CD14-positive monocyte (primary cell): ENCODE measurements around the gene AP2M1. TPM values are rescaled to one million over a fixed set of nuclear protein-coding genes. Genes with fewer than 3 reads are reported as not detected.

Experiments used
- DNase-seq, 3 donors: peaks; one replicate each; pipeline ENCODE4 v3.0.0-alpha.2; 2011 to 2022
- H2AFZ ChIP-seq: 2 replicates; pipeline ENCODE4 v1.6.0; 2012; ENCODE audit warnings: mild to moderate bottlenecking, low read depth, low read length, inconsistent platforms; ENCODE audit not compliant: insufficient read depth, poor library complexity, severe bottlenecking
- H3K27ac ChIP-seq, 2 donors: 1 replicate in 1 of 2; 2 replicates in 1 of 2; pipeline ENCODE4 v1.5.1; 2012 to 2013; ENCODE audit warnings: low read length in 2 of 2, control low read depth in 1 of 2, inconsistent platforms in 1 of 2, low read depth in 1 of 2, mild to moderate bottlenecking in 1 of 2
- H3K27me3 ChIP-seq, 2 donors: one replicate each; pipeline versions ENCODE4 v1.6.0 to v1.6.1; 2011 to 2013; ENCODE audit warnings: low read length in 2 of 2; ENCODE audit not compliant: control insufficient read depth in 2 of 2, insufficient read depth in 2 of 2
- H3K36me3 ChIP-seq, 2 donors: replicated peaks in 1 of 2; 1 replicate in 1 of 2; 2 replicates in 1 of 2; pipeline versions ENCODE4 v1.5.1 to v1.6.1; 2012 to 2013; ENCODE audit warnings: low read length in 2 of 2, control low read depth in 1 of 2, inconsistent platforms in 1 of 2, mild to moderate bottlenecking in 1 of 2; ENCODE audit not compliant: insufficient read depth in 2 of 2, control insufficient read depth in 1 of 2
- H3K4me1 ChIP-seq, 2 donors: 1 replicate in 1 of 2; 2 replicates in 1 of 2; pipeline versions ENCODE4 v1.5.1 to v1.6.1; 2012 to 2013; ENCODE audit warnings: low read length in 2 of 2, control low read depth in 1 of 2, inconsistent platforms in 1 of 2, mild to moderate bottlenecking in 1 of 2, moderate library complexity in 1 of 2; ENCODE audit not compliant: insufficient read depth in 2 of 2, control insufficient read depth in 1 of 2
- H3K4me2 ChIP-seq: replicated peaks from 2 replicates; pipeline ENCODE3; 2012; ENCODE audit warnings: low read length, moderate library complexity, mild to moderate bottlenecking; ENCODE audit not compliant: poor library complexity, severe bottlenecking; ENCODE audit errors: extremely low read depth
- H3K4me3 ChIP-seq, 3 experiments: fragments of 200-600 bp in 1 of 3; sonication (generic) in 1 of 3; replicated peaks in 1 of 3; 1 replicate in 2 of 3; 2 replicates in 1 of 3; pipeline ENCODE4 v1.5.1; 2011 to 2013; ENCODE audit warnings: low read length in 3 of 3, mild to moderate bottlenecking in 3 of 3, control low read depth in 2 of 3, low read depth in 2 of 3, inconsistent platforms in 1 of 3, moderate library complexity in 1 of 3
- H3K79me2 ChIP-seq: 2 replicates; pipeline ENCODE4 v1.6.0; 2012; ENCODE audit warnings: mild to moderate bottlenecking, control low read depth, inconsistent platforms, low read length, moderate library complexity; ENCODE audit not compliant: insufficient read depth
- H3K9ac ChIP-seq: 2 replicates; pipeline ENCODE4 v1.6.0; 2017; ENCODE audit warnings: low read length, mild to moderate bottlenecking; ENCODE audit not compliant: insufficient read depth, poor library complexity, severe bottlenecking
- H3K9me3 ChIP-seq, 2 donors: replicated peaks in 1 of 2; 1 replicate in 1 of 2; 2 replicates in 1 of 2; pipeline versions ENCODE4 v1.5.1 to v1.6.1; 2012 to 2013; ENCODE audit warnings: low read length in 2 of 2, control low read depth in 1 of 2; ENCODE audit not compliant: control insufficient read depth in 1 of 2, insufficient read depth in 1 of 2
- H4K20me1 ChIP-seq: 2 replicates; pipeline ENCODE4 v1.6.0; 2012; ENCODE audit warnings: mild to moderate bottlenecking, low read length, control low read depth, moderate library complexity; ENCODE audit not compliant: insufficient read depth
- H3K27ac Mint-ChIP-seq, 7 donors: one replicate each; pipeline ENCODE4 v1.8.0; 2020; ENCODE audit warnings: mild to moderate bottlenecking in 7 of 7, mixed read lengths in 7 of 7, moderate library complexity in 6 of 7, inconsistent platforms in 2 of 7
- H3K27me3 Mint-ChIP-seq, 3 donors: one replicate each; pipeline ENCODE4 v1.8.0; 2021 to 2022; ENCODE audit warnings: low read depth in 3 of 3, mild to moderate bottlenecking in 3 of 3, mixed read lengths in 3 of 3, moderate library complexity in 3 of 3, inconsistent platforms in 1 of 3
- H3K36me3 Mint-ChIP-seq, 2 donors: one replicate each; pipeline ENCODE4 v1.8.0; 2020; ENCODE audit warnings: mixed read lengths in 2 of 2, inconsistent platforms in 1 of 2, mild to moderate bottlenecking in 1 of 2
- H3K4me1 Mint-ChIP-seq: one replicate; pipeline ENCODE4 v1.8.0; 2020; ENCODE audit warnings: mild to moderate bottlenecking, mixed read lengths
- H3K4me3 Mint-ChIP-seq, 2 donors: one replicate each; pipeline ENCODE4 v1.8.0; 2020; ENCODE audit warnings: mild to moderate bottlenecking in 2 of 2, mixed read lengths in 2 of 2, moderate library complexity in 1 of 2
- H3K9me3 Mint-ChIP-seq, 7 donors: one replicate each; pipeline ENCODE4 v1.8.0; 2020 to 2022; ENCODE audit warnings: mixed read lengths in 7 of 7, mild to moderate bottlenecking in 6 of 7, moderate library complexity in 6 of 7, inconsistent platforms in 2 of 7
- WGBS: methylation state at CpG from one replicate; pipeline ENCODE4 v1.1.5; 2013; ENCODE audit warnings: missing lambda C conversion rate; ENCODE audit not compliant: insufficient coverage; 5-methylcytosine and 5-hydroxymethylcytosine counted together
- intact Hi-C, 2 donors: fragments of 100-400 bp; cut with micrococcal nuclease; formaldehyde crosslinking; loops; one replicate each; pipeline versions ENCODE4 v1.15.0 to v1.15.1; 2023
- polyA plus RNA-seq, 3 donors: library from polyadenylated mRNA; depleted of rRNA in 1 of 3; unstranded in 2 of 3; stranded (reverse) in 1 of 3; fragments of 300-500 nt in 2 of 3; fragments of >200 nt in 1 of 3; fragmentation: Illumina TruSeq in 2 of 3; gene quantifications; 1 replicate in 2 of 3; 2 replicates in 1 of 3; pipeline ENCODE4 v1.2.3, GENCODE V29; 2012 to 2021
- TF ChIP-seq, protein P1 (sequence below): fragments of 200-600 bp; IDR thresholded peaks from one replicate; pipeline ENCODE4 v1.8.0; 2022; ENCODE audit warnings: antibody characterized with exemption, mild to moderate bottlenecking

Gene AP2M1
- polyA plus RNA-seq, 3 donors: 283 to 327 (median 295) TPM

GRCh38 chr3:184231671-184232070, 57.0 kb downstream of the AP2M1 start:
- no peaks in the 10 kb centered on the region for H3K36me3 Mint-ChIP-seq
- no peaks in the 10 kb centered on the region for H3K79me2 ChIP-seq
- H3K9ac ChIP-seq: no peak overlapping the region
- no peak for DNase-seq
- TF ChIP-seq, protein P1, sequence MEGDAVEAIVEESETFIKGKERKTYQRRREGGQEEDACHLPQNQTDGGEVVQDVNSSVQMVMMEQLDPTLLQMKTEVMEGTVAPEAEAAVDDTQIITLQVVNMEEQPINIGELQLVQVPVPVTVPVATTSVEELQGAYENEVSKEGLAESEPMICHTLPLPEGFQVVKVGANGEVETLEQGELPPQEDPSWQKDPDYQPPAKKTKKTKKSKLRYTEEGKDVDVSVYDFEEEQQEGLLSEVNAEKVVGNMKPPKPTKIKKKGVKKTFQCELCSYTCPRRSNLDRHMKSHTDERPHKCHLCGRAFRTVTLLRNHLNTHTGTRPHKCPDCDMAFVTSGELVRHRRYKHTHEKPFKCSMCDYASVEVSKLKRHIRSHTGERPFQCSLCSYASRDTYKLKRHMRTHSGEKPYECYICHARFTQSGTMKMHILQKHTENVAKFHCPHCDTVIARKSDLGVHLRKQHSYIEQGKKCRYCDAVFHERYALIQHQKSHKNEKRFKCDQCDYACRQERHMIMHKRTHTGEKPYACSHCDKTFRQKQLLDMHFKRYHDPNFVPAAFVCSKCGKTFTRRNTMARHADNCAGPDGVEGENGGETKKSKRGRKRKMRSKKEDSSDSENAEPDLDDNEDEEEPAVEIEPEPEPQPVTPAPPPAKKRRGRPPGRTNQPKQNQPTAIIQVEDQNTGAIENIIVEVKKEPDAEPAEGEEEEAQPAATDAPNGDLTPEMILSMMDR: no peak
- H3K4me1 Mint-ChIP-seq: peaks cover 8% of the 10 kb centered on the region
- 58% methylated on average over 3 of the region's 3 CpGs for WGBS
- peaks cover 4 to 8% of the 10 kb centered on the region in 2 donors for H3K4me1 ChIP-seq
- intact Hi-C loops: no loop called here
- H4K20me1 ChIP-seq: no peaks in the 10 kb centered on the region
- H3K4me3 Mint-ChIP-seq: peak overlapping the region in 1 of 2 donors; percentile 81
- H3K27ac ChIP-seq: no peak overlapping the region
- H3K4me2 ChIP-seq: no peak overlapping the region
- H3K9me3 ChIP-seq: peaks cover 0 to 15% of the 10 kb centered on the region in 2 donors
- peak overlapping the region in 1 of 7 donors; percentile 47 for H3K27ac Mint-ChIP-seq
- no peak overlapping the region for H2AFZ ChIP-seq
- peaks cover 54 to 70% (median 57%) of the 10 kb centered on the region in 3 donors for H3K27me3 Mint-ChIP-seq
- H3K27me3 ChIP-seq: peaks cover 49 to 57% of the 10 kb centered on the region in 2 donors
- H3K4me3 ChIP-seq: no peak overlapping the region
- H3K9me3 Mint-ChIP-seq: peaks cover 0 to 16% (median 6%) of the 10 kb centered on the region in 7 donors
- H3K36me3 ChIP-seq: no peaks in the 10 kb centered on the region

DNA sequence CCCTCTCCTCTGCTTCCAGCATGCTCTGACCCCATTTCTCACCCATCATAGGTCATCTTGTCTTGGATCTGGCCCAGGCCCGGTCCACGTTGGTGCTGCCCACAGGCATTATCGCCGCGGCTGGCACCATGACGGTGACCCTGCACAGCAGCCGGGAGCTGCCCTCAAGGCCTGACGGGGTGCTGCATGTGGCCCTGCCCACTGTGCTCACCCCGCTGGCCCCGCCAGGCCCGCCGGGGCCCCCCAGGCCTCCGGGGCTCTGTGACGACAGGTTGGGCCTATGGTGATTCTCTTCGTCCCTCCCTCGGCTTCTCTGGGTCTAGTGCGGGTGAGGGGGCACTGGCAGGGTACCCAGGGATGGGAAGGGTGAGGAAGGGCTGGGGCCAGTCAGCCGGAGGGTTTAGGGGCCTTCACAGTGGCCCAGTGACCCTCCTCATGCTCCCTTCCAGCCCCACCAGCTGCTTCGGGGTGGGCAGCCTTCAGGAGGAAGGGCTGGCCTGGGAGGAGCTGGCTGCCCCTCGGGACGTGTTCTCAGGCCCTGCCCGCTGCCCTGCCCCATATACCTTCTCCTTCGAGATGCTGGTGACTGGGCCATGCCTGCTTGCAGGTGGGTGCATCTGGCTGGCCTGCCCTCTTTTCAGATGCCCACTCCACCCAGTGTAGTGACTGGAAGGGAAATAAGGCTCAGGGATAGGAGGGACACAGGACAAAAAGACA, 58.6 kb downstream of the AP2M1 start:
- peaks cover 39 to 46% of the 10 kb centered on the region in 2 donors for H3K27me3 ChIP-seq
- peaks cover 43 to 56% (median 44%) of the 10 kb centered on the region in 3 donors for H3K27me3 Mint-ChIP-seq
- H3K9me3 ChIP-seq: peaks cover 0 to 15% of the 10 kb centered on the region in 2 donors
- 95% methylated on average over 22 of the region's 23 CpGs for WGBS
- no peak for DNase-seq
- H4K20me1 ChIP-seq: no peaks in the 10 kb centered on the region
- H3K4me1 Mint-ChIP-seq: peaks cover 8% of the 10 kb centered on the region
- peak overlapping the region in 1 of 7 donors; percentile 6 for H3K27ac Mint-ChIP-seq
- no peaks in the 10 kb centered on the region for H3K79me2 ChIP-seq
- no peak overlapping the region for H3K27ac ChIP-seq
- peaks cover 0 to 13% (median 6%) of the 10 kb centered on the region in 7 donors for H3K9me3 Mint-ChIP-seq
- peaks cover 4 to 8% of the 10 kb centered on the region in 2 donors for H3K4me1 ChIP-seq
- H3K4me2 ChIP-seq: no peak overlapping the region
- no peak overlapping the region for H2AFZ ChIP-seq
- H3K36me3 ChIP-seq: no peaks in the 10 kb centered on the region
- H3K36me3 Mint-ChIP-seq: no peaks in the 10 kb centered on the region
- H3K9ac ChIP-seq: no peak overlapping the region
- TF ChIP-seq, protein P1: no peak
- peak overlapping the region in 1 of 2 donors; percentile 30 for H3K4me3 Mint-ChIP-seq
- intact Hi-C loops: no loop called here
- H3K4me3 ChIP-seq: no peak overlapping the region

Other genes with a start within 250 kb of the AP2M1 start
- 10 to 100 TPM in 1 of 3 donors, 1 to 10 TPM in 2; 6.2 to 30.9 (median 7.7) TPM for gene ABCC5, start 157.0 kb upstream of the AP2M1 start, polyA plus RNA-seq
- gene HTR3D, start 143.1 kb upstream of the AP2M1 start, polyA plus RNA-seq: not detected
- gene HTR3C, start 121.8 kb upstream of the AP2M1 start, polyA plus RNA-seq: not detected
- gene HTR3E, start 77.8 kb upstream of the AP2M1 start, polyA plus RNA-seq: not detected
- gene EIF2B5, start 39.5 kb upstream of the AP2M1 start, polyA plus RNA-seq: 10 to 100 TPM; 22.7 to 50.0 (median 24.1) TPM
- gene DVL3, start 19.5 kb upstream of the AP2M1 start, polyA plus RNA-seq: 10 to 100 TPM in 1 of 3 donors, 1 to 10 TPM in 2; 4.5 to 42.1 (median 9.4) TPM
- gene ABCF3, start 11.3 kb downstream of the AP2M1 start, polyA plus RNA-seq: 10 to 100 TPM; 13.5 to 74.8 (median 13.9) TPM
- under 1 TPM in 1 of 3 donors, not detected in 2; 0.32 TPM for gene VWA5B2, start 54.7 kb downstream of the AP2M1 start, polyA plus RNA-seq
- 10 to 100 TPM; 29.0 to 60.8 (median 56.4) TPM for gene ALG3, start 74.1 kb downstream of the AP2M1 start, polyA plus RNA-seq
- 10 to 100 TPM in 1 of 3 donors, 1 to 10 TPM in 2; 4.0 to 12.0 (median 7.3) TPM for gene EEF1AKMT4, start 74.8 kb downstream of the AP2M1 start, polyA plus RNA-seq
- gene CAMK2N2, start 86.7 kb downstream of the AP2M1 start, polyA plus RNA-seq: not detected
- gene ECE2, start 101.2 kb downstream of the AP2M1 start, polyA plus RNA-seq: not detected
- 100 to 1,000 TPM; 138 to 186 (median 167) TPM for gene PSMD2, start 124.4 kb downstream of the AP2M1 start, polyA plus RNA-seq
- gene EIF4G1, start 139.8 kb downstream of the AP2M1 start, polyA plus RNA-seq: 100 to 1,000 TPM in 1 of 3 donors, 10 to 100 TPM in 2; 13.9 to 119 (median 24.2) TPM
- gene FAM131A, start 162.7 kb downstream of the AP2M1 start, polyA plus RNA-seq: 10 to 100 TPM in 1 of 3 donors, 1 to 10 TPM in 2; 5.8 to 30.6 (median 7.7) TPM
- 1 to 10 TPM in 1 of 3 donors, under 1 TPM in 1, not detected in 1; 0.16 to 2.7 TPM for gene CLCN2, start 186.8 kb downstream of the AP2M1 start, polyA plus RNA-seq
- 10 to 100 TPM; 21.7 to 67.3 (median 24.6) TPM for gene POLR2H, start 186.9 kb downstream of the AP2M1 start, polyA plus RNA-seq
- not detected for gene THPO, start 203.4 kb downstream of the AP2M1 start, polyA plus RNA-seq
- under 1 TPM in 1 of 3 donors, not detected in 2; 0.03 TPM for gene CHRD, start 205.2 kb downstream of the AP2M1 start, polyA plus RNA-seq